Measurements from ENCODE around the gene TRMT61A. TPM values are rescaled to one million over a fixed set of nuclear protein-coding genes. Genes with fewer than 3 reads are reported as not detected.

The TRMT61A gene
- polyA plus RNA-seq, 1 donor from 2014 or later = 8.2 TPM

- H3K27ac ChIP-seq (ENCODE audit: low read length) = no peak overlapping the region
- no peaks in the 10 kb centered on the region for H3K9me3 ChIP-seq (ENCODE audit: low read length)
- no peak overlapping the region for H3K9ac ChIP-seq (ENCODE audit: low read length)
- no peak overlapping the region for H2AFZ ChIP-seq (ENCODE audit: low read depth, low read length)
- H3F3A ChIP-seq (ENCODE audit: insufficient read depth, low read length, poor library complexity, severe bottlenecking) = no peaks in the 10 kb centered on the region
- no peaks in the 10 kb centered on the region for H3K27me3 ChIP-seq (ENCODE audit: insufficient read depth, low read depth, low read length)
- peaks cover 3% of the 10 kb centered on the region for H3K79me2 ChIP-seq (replicated peaks; ENCODE audit: insufficient read depth, low read length)
- H3K9me2 ChIP-seq (ENCODE audit: insufficient read depth, low read length) = no peaks in the 10 kb centered on the region
- H3K36me3 ChIP-seq (ENCODE audit: insufficient read depth, low read length) = no peaks in the 10 kb centered on the region
- no peak overlapping the region for H3K4me2 ChIP-seq (ENCODE audit: low read length)
- TF ChIP-seq SMC3 (conservative IDR thresholded peaks at IDR 0.05; ENCODE audit: poor library complexity) (no peak), REST (IDR thresholded peaks at IDR 0.05; ENCODE audit: borderline replicate concordance) (no peak), EP300 (conservative IDR thresholded peaks at IDR 0.05; ENCODE audit: poor library complexity, severe bottlenecking) (no peak), MXI1 (conservative IDR thresholded peaks at IDR 0.05; ENCODE audit: poor library complexity, severe bottlenecking) (no peak), CTCF (IDR thresholded peaks at IDR 0.05; ENCODE audit: poor library complexity, severe bottlenecking) (no peak), RAD21 (conservative IDR thresholded peaks at IDR 0.05) (no peak), TAF1 (IDR thresholded peaks at IDR 0.05; ENCODE audit: low read depth) (no peak), POLR2AphosphoS5 (IDR thresholded peaks at IDR 0.05) (no peak), EZH2 (IDR thresholded peaks at IDR 0.05; ENCODE audit: borderline replicate concordance, insufficient read depth, low read length, poor library complexity, severe bottlenecking) (no peak)
- no peaks in the 10 kb centered on the region for H4K20me1 ChIP-seq (ENCODE audit: insufficient read depth)
- no peak overlapping the region for H3K4me3 ChIP-seq (ENCODE audit: low read length)
Observed at GRCh38 chr14:103552846-103553210, 23.8 kb downstream of the TRMT61A start.

- Histone ChIP-seq H3K79me2 (replicated peaks; ENCODE audit: insufficient read depth, low read length) (peaks cover 33% of the 10 kb centered on the region), H3K9ac (ENCODE audit: low read length) (no peak overlapping the region), H3K27me3 (ENCODE audit: insufficient read depth, low read depth, low read length) (no peaks in the 10 kb centered on the region), H2AFZ (ENCODE audit: low read depth, low read length) (no peak overlapping the region), H3K9me2 (ENCODE audit: insufficient read depth, low read length) (no peaks in the 10 kb centered on the region), H3K9me3 (ENCODE audit: low read length) (no peaks in the 10 kb centered on the region), H3F3A (ENCODE audit: insufficient read depth, low read length, poor library complexity, severe bottlenecking) (no peaks in the 10 kb centered on the region), H3K4me2 (ENCODE audit: low read length) (no peak overlapping the region), H3K27ac (ENCODE audit: low read length) (no peak overlapping the region), H3K36me3 (ENCODE audit: insufficient read depth, low read length) (peaks cover 6% of the 10 kb centered on the region), H4K20me1 (ENCODE audit: insufficient read depth) (no peaks in the 10 kb centered on the region), H3K4me3 (ENCODE audit: low read length) (no peak overlapping the region)
- no peak for TF ChIP-seq MXI1 (conservative IDR thresholded peaks at IDR 0.05; ENCODE audit: poor library complexity, severe bottlenecking)
- TF ChIP-seq RAD21 (conservative IDR thresholded peaks at IDR 0.05) = no peak
- no peak for TF ChIP-seq POLR2AphosphoS5 (IDR thresholded peaks at IDR 0.05)
- TF ChIP-seq EZH2 (IDR thresholded peaks at IDR 0.05; ENCODE audit: borderline replicate concordance, insufficient read depth, low read length, poor library complexity, severe bottlenecking) = no peak
- TF ChIP-seq SMC3 (conservative IDR thresholded peaks at IDR 0.05; ENCODE audit: poor library complexity) = no peak
- no peak for TF ChIP-seq EP300 (conservative IDR thresholded peaks at IDR 0.05; ENCODE audit: poor library complexity, severe bottlenecking)
- no peak for TF ChIP-seq TAF1 (IDR thresholded peaks at IDR 0.05; ENCODE audit: low read depth)
- TF ChIP-seq REST (IDR thresholded peaks at IDR 0.05; ENCODE audit: borderline replicate concordance) = no peak
- TF ChIP-seq CTCF (IDR thresholded peaks at IDR 0.05; ENCODE audit: poor library complexity, severe bottlenecking) = no peak
Observed at GRCh38 chr14:103555559-103556337, 26.8 kb downstream of the TRMT61A start.

Measured in neural cell (in vitro differentiated cells).